Tibial nerve (tissue), 4 donors: Measurements from ENCODE around the gene TCEAL3.

Experiments
- CTCF ChIP-seq, 5 experiments: fragments of 200-600 bp in 3 of 5; fragments of 450-650 bp in 2 of 5; sonication (generic) in 3 of 5; IDR thresholded peaks; one replicate each; pipeline ENCODE4 v1.5.1; 2016 to 2019; ENCODE audit warnings: antibody characterized with exemption in 5 of 5, mild to moderate bottlenecking in 3 of 5, moderate library complexity in 2 of 5
- EP300 ChIP-seq, 2 donors: sonication (generic); formaldehyde crosslinking; IDR thresholded peaks; one replicate each; pipeline ENCODE4 v1.6.1; 2017; ENCODE audit warnings: antibody characterized with exemption in 2 of 2, mild to moderate bottlenecking in 1 of 2
- POLR2A ChIP-seq, 2 donors: fragments of 450-650 bp; IDR thresholded peaks; one replicate each; pipeline ENCODE4 v1.6.1; 2017; ENCODE audit warnings: antibody characterized with exemption in 2 of 2, mild to moderate bottlenecking in 2 of 2, moderate library complexity in 2 of 2

- TF ChIP-seq CTCF (IDR thresholded peaks at IDR 0.05) (no peak), EP300 (IDR thresholded peaks at IDR 0.05) (no peak), POLR2A (IDR thresholded peaks at IDR 0.05) (no peak)
Measured at GRCh38 chrX:103658681-103659433, 51.1 kb downstream of the TCEAL3 start.
